Stimulated activated CD4-positive, alpha-beta T cell treated with anti-CD3 and anti-CD28 coated beads, Interleukin-1b, Interleukin-23, amount 100 ng/mL, for 4 hours (primary cell): ENCODE measurements around the gene CACNB1.
A peak's percentile ranks its signal among the peaks of the same experiment; 100 is the strongest.

Source experiments
- DNase-seq, 2 donors: peaks; one replicate each; pipeline ENCODE4 v3.0.0-alpha.2; 2020; ENCODE audit warnings: low read depth in 2 of 2

The CACNB1 gene

DNA sequence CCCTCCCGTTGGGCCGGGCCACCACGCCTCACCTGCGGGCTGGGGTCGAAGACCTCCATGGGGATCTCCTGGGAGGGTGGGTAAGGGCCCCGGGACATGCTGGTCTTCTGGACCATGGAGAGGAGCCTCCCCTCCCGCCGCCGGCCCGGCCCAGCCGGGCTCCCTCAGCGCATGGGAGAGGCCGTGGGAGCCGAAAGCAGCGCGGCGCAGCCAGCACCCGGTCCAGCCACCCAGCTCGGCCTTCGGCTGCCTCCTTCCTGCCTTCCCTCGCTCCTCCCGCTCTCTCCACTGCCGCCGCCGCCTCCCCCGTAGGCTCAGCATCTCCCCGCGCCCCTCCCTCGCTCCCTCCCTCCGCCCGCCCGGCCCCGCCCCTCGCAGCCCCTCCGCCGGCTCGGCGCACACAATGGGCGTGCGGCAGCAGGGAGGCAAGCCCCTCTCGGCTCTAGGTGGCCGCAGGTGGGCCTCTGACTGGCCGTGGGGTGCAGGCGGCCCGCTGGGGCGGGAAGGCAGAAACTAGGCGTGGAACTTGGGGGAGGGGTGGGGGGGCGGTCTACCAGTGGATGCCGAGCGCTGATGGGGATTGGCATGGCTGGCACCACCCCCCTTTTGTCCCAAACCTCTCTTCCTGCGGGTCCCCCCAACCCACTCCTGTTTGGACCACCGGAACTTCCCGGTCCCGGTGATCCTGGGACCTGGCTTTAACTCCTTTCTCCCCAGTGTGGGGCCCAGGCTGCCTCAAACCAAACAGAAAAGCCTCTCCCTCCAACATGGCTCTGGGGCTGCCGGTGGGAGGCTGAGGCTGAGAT lies at the start of gene CACNB1:
TSS of gene CACNB1 (minus strand) at position 290 of the 806 bp plus-strand sequence. CDS start at position 116, 174 bp downstream.
- DNase-seq = peak; percentile 51 to 66

DNA sequence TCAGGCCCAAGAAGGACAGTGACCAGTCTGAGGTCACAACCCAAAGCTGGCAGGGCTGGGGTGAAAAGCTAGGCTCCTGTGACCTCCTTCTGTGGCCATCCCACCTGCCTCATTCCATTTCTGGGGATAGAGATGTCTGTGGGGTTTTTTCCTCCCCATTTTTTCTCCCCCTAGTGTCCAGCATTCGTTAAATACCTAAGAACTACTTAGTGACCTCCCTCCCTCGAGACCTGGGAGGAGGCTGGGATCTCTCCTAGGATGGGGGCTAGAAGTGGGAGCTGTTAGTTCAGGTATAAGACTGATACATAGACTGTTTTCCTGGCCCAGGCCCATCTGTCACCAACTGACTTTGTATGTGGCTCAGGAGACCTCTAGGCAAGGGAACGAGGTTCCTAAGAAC lies 48.8 kb upstream of the CACNB1 start:
- DNase-seq = no peak

DNA sequence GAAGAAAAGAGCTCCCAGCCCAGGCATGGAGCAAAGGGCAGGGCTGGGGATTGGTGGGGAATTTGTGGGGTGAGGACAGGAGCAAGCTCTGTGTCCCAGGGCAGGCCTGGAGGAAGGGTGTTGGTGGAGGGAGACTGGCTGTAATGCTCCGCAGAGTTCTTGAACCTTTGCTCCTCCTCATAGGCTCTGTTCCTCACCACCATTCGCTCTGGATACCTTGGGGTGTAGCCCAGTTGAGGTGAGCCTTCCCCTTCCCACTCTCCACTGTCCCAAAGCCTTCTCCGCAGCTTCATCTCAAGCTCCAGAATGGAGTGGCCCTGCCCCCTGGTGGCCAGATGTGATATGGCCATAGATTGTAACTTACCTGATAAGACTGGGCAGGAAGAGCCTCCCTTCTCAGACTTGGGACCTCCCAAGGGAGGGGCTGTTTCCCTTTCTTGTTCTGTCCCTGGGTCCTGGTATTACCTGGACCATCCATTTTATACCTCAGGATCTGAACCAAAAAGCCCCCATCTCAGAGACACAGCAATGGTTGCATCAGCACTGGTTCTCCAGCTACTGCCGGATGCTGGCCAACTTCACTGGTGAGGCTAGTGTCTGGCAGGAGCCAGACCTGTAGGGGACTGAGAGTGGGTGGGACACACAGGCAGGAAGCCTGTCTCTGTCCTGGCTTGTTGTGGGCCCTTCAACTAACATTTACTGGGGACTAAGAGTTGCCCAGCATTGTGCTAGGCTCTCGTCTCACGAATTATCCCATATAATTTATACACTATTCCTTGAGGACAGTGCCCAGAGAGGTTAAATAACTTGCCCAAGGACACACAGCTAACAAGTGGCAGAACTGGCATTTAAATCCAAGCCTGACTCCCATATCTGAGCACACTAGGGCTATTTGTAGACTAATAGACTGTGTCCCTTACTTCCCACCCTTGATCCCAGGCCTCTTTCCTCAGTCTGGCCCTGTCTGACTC lies 47.4 kb upstream of the CACNB1 start:
- DNase-seq = peak; percentile 84 to 85

DNA sequence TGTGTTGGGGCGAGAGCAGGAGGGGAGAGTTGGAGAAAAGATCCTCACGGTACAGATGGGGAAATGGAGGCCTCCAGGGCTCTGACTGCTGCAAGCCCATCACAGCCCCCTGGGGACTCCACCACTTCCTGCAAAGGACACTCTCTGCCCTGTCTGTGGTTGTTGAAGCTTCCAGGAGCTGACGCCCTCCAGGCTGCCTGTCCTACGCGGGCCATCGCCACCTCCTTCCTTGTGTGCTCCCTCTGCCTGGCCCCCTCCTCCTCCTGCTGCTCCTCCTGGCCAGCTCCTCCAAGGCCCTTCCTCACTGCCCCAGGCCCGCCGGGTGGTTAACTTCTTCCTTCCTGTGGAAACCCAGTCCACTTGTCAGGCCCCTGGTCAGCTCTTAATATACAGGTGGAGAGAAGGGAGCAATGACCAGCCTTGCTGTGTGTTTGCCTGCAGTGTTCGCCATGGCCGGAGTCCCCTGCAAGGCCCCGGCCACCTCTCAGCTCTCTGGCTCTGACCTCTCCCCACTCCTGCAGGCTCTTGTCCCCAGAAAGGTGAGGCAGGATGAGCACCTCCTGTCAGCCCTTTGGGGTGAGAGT lies 46.6 kb upstream of the CACNB1 start:
- no peak for DNase-seq

DNA sequence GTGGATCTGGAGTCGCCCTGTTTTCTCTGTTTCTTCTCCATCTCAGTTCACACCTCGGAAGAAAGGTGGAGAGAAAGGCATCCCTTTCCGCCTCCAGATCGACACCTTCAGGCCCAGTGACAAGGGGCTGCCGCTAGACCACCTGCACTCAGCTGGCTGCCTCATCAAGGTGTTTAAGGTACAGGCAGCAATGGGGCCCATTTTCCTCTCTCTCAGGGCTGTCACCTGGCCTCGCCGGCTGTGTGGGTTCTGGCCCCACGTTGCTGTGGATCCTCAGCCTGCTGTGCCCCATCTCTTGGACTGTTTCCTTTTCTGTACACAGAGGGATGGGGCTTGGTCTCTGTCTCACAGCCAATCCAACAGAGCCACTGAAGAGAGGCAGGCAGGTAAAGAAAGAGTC lies 45.7 kb upstream of the CACNB1 start:
- DNase-seq = no peak

DNA sequence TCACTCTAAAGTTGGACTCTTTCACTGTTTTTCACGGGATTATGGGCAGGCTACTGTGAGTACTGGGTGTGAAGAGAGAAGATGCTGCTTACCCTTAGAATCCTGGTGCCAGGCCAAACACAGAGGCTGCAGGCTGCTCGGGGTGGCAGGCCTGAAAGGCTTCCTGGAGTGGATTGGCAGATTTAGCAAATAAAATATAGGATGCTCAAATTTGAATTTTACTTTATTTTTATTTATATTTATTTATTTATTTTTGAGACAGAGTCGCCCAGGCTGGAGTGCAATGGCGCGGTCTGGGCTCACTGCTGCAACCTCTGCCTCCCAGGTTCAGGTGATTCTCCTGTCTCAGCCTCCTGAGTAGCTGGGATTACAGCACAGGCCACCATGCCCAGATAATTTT lies 43.2 kb upstream of the CACNB1 start:
- no peak for DNase-seq

DNA sequence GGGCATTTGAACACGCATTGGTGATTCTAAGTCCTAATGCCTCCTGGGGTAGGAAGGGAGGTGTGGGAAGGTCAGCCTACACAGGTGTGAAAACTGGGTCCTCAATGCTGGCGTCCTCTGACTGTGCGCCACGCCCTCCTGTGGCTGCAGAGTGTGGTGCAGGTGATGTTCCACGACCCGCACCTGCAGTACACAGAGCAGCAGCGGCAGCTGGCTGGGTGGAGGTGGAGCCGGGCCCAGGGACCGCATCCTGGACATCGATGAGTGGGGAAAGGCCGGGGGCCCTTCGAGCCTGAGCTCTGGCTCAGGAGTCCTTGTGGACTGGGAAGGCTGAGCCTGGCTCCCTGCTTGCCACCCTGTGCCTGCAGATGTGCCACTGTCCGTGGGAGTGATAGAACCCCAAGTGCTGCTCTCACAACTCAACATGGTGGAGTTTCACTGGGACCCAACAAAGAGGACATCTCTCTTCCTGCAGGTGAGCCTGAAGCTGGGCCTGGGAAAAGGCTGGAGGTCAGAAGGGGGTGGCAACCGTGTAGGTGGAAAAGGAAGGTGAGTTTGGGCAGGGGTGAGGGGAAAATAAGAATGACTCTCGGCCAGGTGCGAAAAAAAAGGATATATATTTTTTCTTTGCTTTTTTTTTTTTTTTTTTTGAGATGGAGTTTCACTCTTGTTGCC lies 42.3 kb upstream of the CACNB1 start:
- DNase-seq = peak; percentile 51 to 54

DNA sequence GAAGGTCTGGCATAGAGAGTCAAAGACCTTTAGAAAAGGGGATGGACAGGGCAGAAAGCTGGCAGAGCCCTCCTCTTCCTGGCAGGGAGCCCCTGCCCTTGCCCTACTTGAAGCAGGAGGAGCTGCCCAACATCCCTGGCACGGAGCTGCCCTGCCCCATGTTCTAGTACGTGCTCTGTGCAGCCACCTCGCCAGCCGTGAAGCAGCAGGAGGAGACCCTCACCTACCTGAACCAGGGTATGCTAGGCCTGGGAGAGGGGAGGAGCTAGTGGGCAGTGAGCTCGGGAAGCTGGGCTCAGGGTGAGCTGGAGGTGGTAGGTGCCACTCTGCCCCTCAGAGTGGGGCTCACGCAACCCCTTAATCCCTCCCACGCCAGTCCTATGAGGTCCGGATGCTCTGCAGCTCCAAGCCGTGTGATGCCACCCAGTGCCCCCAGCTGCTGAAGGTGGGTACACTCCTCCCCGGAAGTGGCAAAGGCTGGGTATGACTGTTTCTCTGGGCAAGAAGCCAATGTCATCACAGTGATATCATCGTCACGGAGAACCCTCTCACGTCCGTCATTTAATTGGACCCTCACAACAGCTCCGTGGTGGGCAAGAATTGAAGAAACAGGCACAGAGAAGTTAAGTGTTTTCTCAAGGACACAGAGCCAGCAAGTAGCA lies 41.0 kb upstream of the CACNB1 start:
- DNase-seq = peak in 1 of 2 donors; percentile 62

DNA sequence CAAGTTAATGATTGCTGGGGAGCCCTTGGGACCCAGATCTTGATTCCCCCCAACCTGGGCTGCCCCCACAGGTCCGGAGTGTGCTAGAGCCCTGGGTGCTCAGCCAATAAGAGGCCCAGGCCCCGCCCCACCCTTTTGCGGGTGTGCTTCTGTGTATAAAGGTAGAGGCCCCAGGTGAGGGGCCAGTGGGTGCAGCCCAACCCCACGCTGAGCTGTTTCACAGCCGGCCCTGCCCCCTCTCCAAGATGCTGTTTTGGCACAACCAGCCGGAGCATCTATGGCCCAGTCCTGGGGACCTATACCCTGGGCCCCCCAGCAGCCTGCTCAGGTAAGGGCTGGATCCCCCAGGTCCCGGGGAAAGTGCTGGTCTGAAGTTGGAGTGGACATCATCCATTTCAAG lies 40.1 kb upstream of the CACNB1 start:
- no peak for DNase-seq

DNA sequence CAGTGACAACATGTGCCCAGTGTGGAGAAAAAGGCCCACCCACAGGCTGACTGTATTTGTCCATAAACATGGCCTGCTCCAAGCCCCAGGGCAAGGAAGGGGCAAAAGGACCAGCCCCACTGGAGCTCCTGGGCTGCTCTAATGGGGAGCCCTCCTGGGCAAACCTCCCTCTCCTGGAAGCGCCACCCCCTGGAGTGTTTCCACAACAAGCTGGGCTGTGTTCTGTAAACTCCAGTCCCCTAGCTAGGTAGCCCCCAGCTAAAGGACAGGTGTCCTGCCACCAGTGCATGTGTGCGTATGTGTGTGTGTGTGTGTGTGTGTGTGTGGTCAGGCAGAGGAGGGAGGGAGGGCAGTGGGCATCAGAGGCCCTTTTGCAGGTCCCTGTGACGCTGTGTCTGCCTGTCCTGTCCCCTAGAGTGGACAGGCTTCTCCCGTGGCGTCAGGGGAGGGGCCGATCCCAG lies 39.5 kb upstream of the CACNB1 start:
- no peak for DNase-seq

DNA sequence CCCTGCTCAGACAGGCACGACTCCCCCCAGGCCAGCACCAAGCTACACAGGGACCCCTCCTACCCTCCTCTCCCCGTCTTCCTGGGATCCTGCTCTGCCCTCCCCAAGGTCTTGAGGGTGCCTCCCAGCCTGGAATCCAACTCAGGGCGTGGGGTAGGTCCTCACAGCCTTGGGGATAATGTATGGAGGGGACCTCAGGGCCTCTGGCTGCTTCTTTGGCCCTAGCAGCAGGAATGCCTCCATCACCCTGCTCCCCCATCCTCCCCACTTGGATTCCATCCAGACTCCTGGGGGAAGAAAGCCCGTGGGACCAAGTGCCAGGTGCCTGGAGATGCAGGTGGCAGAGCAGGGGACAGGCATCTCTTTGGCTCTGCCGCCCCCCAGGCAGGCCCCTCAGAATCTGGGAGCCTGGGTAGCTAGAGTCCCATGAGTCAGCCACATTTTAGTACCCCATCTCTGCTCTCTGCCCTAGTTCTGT lies 39.0 kb upstream of the CACNB1 start:
- DNase-seq = no peak

DNA sequence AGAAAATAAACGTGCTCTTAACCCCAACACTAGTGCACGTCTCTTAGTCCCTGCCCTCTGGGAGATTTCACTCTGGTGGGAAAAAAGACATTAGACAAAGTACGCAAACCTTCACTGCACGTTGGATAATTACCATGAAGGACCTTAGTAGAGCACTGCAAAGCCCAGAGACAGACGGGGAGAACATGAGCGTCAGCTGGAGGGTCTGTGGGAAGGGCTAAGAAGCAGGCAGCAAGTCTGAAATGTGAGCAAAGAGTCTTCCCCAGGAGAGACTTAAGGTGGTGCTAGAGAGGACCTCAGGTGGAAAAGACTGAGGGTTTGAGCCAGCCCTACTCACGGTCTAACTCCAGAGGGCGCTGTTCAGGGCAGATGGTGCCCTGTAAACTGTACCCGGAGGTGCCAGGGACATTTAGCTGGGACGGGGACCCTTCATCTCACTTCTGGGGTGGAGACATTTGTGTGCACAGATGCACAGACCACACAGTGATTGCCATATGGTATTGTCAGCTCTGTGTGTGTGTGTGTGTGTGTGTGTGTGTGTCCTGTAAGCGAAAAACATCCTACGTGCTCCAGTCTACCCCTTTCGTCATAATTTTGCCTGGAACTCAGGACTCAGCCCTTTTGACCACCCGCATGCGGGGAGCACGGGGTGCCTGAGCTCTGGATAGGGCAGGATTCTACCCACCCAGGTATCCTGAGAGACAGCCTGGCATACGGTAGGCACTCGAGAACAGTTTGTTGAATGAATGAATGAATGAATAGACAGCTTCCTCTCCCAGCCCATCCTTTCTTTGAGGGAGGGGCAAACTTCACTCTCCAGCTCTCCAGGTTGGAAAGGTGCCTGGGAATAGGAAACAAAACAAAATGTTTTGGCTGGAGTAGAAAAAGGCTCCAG lies 38.3 kb upstream of the CACNB1 start:
- DNase-seq = no peak

DNA sequence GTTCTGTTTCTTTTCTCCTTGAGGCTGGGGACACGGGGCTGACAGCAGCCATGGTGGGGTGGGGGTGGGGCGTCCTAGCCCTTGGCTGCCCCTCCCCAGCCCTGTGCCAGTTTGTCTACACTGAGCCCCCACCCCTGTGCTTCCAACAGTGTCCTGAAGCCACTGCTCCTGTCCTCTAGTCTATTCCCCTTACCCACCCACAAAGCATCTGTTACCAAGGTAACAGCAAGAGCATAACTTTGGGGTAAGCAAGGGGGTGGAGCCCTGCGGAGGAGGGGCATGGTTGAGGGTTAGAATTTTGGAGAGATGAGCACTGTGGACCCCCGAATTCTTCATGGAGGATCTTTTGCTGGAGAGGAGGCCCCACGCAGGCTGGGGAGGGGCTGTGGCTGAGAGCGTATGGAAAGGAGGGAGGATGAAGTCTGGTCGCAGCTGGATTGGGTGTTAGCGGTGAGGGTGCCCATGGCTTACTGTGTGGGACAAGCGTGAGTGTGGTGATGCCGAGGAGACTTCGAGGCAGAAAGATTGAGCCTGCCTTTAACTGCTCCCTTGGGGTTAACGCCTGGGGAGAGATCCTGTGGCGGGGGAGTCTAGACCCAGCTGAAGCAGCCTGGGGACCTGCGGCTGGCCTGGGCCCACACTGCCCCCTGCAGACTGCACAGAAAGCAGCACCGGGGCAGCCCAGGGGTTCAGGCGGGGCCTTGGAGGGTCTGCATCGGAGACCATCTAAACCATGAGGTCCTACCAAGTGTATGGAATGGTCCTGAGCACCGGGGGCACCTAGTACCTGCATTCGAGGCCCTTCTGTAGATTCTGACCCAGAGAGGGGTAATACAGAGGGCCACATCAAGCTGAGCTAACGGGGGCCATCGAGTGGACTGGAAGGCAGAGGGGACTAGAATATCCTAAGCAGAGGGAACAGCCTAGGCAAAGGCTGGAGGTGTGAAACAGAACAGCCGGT lies 34.4 kb upstream of the CACNB1 start:
- DNase-seq = peak; percentile 44 to 53

DNA sequence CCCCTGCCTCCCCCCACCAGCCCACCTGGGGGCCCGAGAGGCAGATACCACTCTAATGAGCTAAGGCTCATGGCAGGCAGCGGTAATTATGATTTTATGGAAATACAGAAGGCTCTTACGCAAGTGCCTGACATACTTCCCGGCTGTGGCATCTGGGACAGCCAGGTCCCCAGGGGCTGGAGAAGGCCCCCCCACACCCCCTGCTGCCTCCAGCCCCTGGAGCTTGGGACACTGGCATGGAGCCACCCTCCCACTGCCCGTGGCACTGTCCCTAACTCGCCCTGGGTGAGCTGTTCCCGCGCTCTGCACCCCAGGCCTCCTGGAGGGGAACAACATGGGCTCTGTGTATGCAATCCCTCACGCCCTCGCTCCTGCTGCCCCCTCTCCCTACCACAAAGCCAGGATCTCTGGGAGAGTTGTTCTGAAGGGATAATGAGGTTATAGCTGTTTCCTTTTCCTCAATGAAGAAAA lies 33.7 kb upstream of the CACNB1 start:
- no peak for DNase-seq

DNA sequence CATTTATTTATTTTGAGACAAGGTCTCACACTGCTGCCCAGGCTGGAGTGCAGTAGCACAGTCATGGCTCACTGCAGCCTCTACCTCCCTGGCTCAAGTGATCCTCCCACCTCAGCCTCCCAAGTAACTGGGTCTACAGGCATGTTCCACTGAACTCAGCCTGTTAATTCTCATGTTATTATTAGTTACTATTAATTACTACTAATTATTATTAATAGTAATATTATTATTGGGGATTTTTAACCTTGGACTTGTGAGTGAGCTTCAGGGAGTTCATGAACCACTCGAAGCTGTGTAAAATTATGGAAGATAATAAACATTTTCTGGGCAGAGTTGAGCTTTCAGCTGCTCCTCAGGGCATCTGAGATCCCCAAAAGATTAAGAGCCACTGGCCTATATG lies 32.9 kb upstream of the CACNB1 start:
- DNase-seq = no peak

DNA sequence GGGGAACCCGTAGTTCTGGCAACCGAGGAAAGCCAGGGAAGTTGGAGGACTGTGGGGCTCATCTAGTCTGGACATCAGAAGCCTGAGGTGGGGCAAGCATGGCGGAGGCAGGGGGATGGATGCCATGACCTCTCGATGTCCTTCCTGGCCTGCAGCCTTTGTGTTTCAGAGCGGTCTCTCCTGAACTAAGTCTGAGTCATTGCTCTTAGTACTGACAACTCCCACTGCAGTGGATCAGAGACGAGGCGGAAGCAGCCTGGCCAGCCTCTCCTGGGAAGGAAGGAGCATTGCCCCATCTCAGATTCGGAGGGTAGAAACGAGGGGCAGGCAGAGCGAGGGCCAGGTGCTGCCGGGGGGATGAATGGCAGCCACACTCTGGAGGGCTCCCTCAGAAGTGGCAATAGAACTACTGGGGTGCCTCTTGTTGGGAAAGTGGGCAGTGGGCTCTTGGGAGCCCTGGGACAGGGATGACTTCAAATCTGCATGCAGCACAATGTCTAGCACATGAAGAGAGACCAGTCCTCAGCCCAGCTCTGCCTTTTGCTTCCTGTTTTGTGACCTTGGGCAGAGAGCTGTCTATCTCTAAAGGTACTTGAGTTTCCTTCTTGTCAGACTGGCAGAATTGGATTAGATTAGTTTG lies 31.9 kb upstream of the CACNB1 start:
- DNase-seq = no peak

DNA sequence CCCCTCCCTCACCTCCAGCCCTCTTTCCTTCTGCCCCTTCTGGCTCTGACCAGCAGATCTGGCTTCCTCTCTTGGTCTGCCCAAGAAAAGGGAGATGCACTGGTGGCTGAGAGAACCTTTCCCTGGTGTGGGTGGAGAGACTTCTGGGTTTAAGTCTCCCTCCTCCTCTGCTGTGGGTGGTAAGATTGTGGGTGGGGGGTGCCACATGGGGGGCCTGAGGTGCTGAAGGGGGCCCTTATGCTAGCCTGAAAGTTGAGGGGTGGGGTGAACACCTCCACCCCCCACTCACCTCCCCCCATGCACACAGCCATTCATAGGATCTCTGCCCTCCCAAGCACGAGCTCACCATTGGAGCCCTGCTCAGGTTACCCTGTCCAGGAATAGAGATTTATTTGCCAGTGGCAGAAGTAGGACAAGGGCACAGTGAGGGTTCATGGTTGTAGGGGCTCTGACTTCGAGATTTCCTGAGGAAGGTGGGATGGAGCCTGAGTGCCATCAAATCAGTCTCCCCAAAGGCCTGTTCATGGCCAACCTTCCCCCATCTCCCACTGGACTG lies 30.0 kb upstream of the CACNB1 start:
- DNase-seq = no peak
